ENCODE measurements around the gene NQO2. TPM values are rescaled to one million over a fixed set of nuclear protein-coding genes. Genes with fewer than 3 reads are reported as not detected.

Gene NQO2
- total and polyA plus RNA-seq, 2 of the 13 experiments (the other 11 are each of a cell fraction or from before 2014, with no cell fraction given), result 32.2 to 56.5 TPM

DNA sequence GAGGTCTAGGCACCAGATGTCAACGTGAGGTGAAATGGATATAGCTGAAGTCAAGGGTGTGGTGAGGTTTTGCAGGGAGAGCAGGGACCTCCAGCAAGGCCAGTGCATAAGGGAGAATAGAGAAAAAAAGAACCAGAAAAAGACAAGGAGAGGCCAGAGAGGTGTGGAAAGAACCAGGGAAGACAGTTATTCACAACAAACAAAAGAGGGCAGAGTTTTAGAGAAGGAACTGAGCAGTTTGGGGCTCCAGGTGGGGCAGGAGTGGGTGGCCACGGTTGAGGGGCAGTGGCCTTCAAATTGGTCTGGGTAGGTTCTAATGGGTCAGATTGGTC lies 11.6 kb upstream of the NQO2 start:
- FAIRE-seq, result no peak
- BruUV-seq (replicated peaks), result no TSS peak

More for the DNA sequence above, 11.6 kb upstream of the NQO2 start:
- Histone ChIP-seq H3K4me3 (replicated peaks in 1 of 3; ENCODE audit: insufficient read depth in 1 of 3, low read depth in 2 of 3, low read length in 3 of 3) (peak overlapping the region; percentile 72 to 81 (median 78)), H4K20me1 (ENCODE audit: insufficient read depth, low read length) (no peaks in the 10 kb centered on the region), H3K27ac (ENCODE audit: extremely low read length, insufficient read depth, low read length) (peak overlapping the region; percentile 96), H3K4me1 (ENCODE audit: insufficient read depth, low read length) (peaks cover 56% of the 10 kb centered on the region), H3K27me3 (ENCODE audit: control insufficient read depth in 1 of 2, insufficient read depth in 2 of 2, low read length in 2 of 2) (no peaks in the 10 kb centered on the region; a peak in 2 of 5 replicates), H2AFZ (ENCODE audit: low read length) (peak overlapping the region; percentile 74), H3K36me3 (replicated peaks in 1 of 2; ENCODE audit: control insufficient read depth in 1 of 2, insufficient read depth in 2 of 2, low read length in 2 of 2) (no peaks in the 10 kb centered on the region), H3K9ac (ENCODE audit: insufficient read depth, low read depth, low read length) (peak overlapping the region; percentile 94), H3K9me3 (ENCODE audit: low read length) (no peaks in the 10 kb centered on the region), H3K4me2 (ENCODE audit: low read depth, low read length) (peak overlapping the region; percentile 84), H3K79me2 (ENCODE audit: insufficient read depth, low read length) (no peaks in the 10 kb centered on the region)
- TF ChIP-seq SNAI1 (CRISPR knock-in tag; IDR thresholded peaks at IDR 0.05; ENCODE audit: borderline replicate concordance), result peak; percentile 11; the same call in 1 of the 2 replicates
- peak; percentile 7; the same call in 1 of the 2 replicates for TF ChIP-seq ESRRA (CRISPR knock-in tag; IDR thresholded peaks at IDR 0.05; ENCODE audit: low read depth)
- no peak for TF ChIP-seq AKAP8 (CRISPR knock-in tag; IDR thresholded peaks at IDR 0.05)
- 0 out of 2 replicates have a peak, but pooled peaks have one; percentile 2 for TF ChIP-seq ZNF619 (CRISPR knock-in tag; IDR thresholded peaks at IDR 0.05)
- TF ChIP-seq, protein P1, sequence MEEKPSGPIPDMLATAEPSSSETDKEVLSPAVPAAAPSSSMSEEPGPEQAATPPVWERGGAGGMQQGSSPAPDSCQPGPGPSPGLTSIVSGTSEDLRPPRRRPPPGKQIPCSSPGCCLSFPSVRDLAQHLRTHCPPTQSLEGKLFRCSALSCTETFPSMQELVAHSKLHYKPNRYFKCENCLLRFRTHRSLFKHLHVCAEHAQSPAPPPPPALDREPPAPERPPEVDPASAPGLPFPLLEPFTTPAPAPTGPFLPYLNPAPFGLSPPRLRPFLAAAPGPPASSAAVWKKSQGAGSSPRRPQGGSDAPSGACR (CRISPR knock-in tag; IDR thresholded peaks at IDR 0.05), result no peak
- TF ChIP-seq MTF2 (CRISPR knock-in tag; IDR thresholded peaks at IDR 0.05; ENCODE audit: borderline replicate concordance), result peak; percentile 30; the same call in 1 of the 2 replicates
- 0 out of 2 replicates have a peak, but pooled peaks have one; percentile 53 for TF ChIP-seq ZBTB3 (CRISPR knock-in tag; IDR thresholded peaks at IDR 0.05; ENCODE audit: borderline replicate concordance, low read depth)
- 0 out of 2 replicates have a peak, but pooled peaks have one; percentile 1 for TF ChIP-seq GATA4 (IDR thresholded peaks at IDR 0.05; ENCODE audit: borderline replicate concordance, low read depth)
- TF ChIP-seq, protein P2, sequence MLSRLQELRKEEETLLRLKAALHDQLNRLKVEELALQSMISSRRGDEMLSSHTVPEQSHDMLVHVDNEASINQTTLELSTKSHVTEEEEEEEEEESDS (CRISPR knock-in tag; IDR thresholded peaks at IDR 0.05; ENCODE audit: borderline replicate concordance), result 0 out of 2 replicates have a peak, but pooled peaks have one; percentile 39
- TF ChIP-seq SIX4 (CRISPR knock-in tag; IDR thresholded peaks at IDR 0.05), result peak; percentile 4; the same call in 1 of the 2 replicates
- no peak for TF ChIP-seq ZNF563 (CRISPR knock-in tag; IDR thresholded peaks at IDR 0.05)
- WGBS (ENCODE audit: low lambda C conversion rate), result 0% methylated on average over 2 of the region's 2 CpGs
- in situ Hi-C loops (cut with HindIII; ENCODE audit: extremely low pct_ligation_motif_present, low pct_unique_long_range_greater_than_20kb), result loop anchor here (5.0 kb wide), 1 partner anchor 36 kb away; no protein-coding TSS in a partner anchor
- intact Hi-C loops (cut with micrococcal nuclease; ENCODE audit: unreplicated experiment), result loop anchor here (1.0 to 2.0 kb wide), 4 partner anchors 17 to 197 kb away; partner anchors contain the start of gene SERPINB6
- no peak for DNase-seq (ENCODE audit: low spot score)
- ATAC-seq, result no peak
- ChIA-PET POLR2A (interaction anchor here (0.9 to 5.0 kb wide), 15 partner anchors 8 to 197 kb away, joined by 3 to 118 read pairs (median 22); partner anchors contain the start of genes NQO2, RIPK1, SERPINB1 and SERPINB6), CTCF (ENCODE audit: low intra/inter-chr PET ratio, low total read pairs) (interaction anchor here (1.1 to 4.4 kb wide), 4 partner anchors 35 to 197 kb away, joined by 3 to 60 read pairs (median 6); no protein-coding TSS in a partner anchor)
